GM21576 (cell line): Measurements from ENCODE around the gene TRAPPC14.
"Not testable (repeated sequence)": the region's sequence is repeated elsewhere in the genome, so short reads cannot be mapped to it uniquely, and the experiment has no call there.

ENCODE experiments used
- ATAC-seq: cut with Tn5 transposase; IDR thresholded peaks from one replicate; pipeline ENCODE4 v1.9.1; 2021; ENCODE audit warnings: mild to moderate bottlenecking, moderate library complexity; ENCODE audit not compliant: unreplicated experiment

TRAPPC14 gene

GRCh38 chr7:100158229-100159098 is at the start of gene TRAPPC14:
TSS of gene TRAPPC14 (minus strand) at chr7:100158723. CDS start at chr7:100158499, 224 bp downstream.
- ATAC-seq: peak; percentile 75

GRCh38 chr7:100204454-100204853 is 45.9 kb upstream of the TRAPPC14 start:
- no peak for ATAC-seq

- no peak for ATAC-seq
These were observed 42.2 kb upstream of the TRAPPC14 start for GRCh38 chr7:100200693-100201092.

- ATAC-seq: no peak
These were observed 39.7 kb upstream of the TRAPPC14 start for GRCh38 chr7:100198266-100198665.

GRCh38 chr7:100195901-100196322 is 37.4 kb upstream of the TRAPPC14 start:
- not testable (repeated sequence) for ATAC-seq

GRCh38 chr7:100195222-100195621 is 36.7 kb upstream of the TRAPPC14 start:
- ATAC-seq: no peak

GRCh38 chr7:100192969-100193368 is 34.4 kb upstream of the TRAPPC14 start:
- ATAC-seq: no peak

- ATAC-seq: not testable (repeated sequence)
These were observed 33.8 kb upstream of the TRAPPC14 start for GRCh38 chr7:100192281-100192862.

GRCh38 chr7:100191775-100192174 is 33.3 kb upstream of the TRAPPC14 start:
- no peak for ATAC-seq

GRCh38 chr7:100190048-100190711 is 31.7 kb upstream of the TRAPPC14 start:
- ATAC-seq: no peak

GRCh38 chr7:100189061-100189460 is 30.5 kb upstream of the TRAPPC14 start:
- no peak for ATAC-seq

- ATAC-seq: no peak
These were observed 27.2 kb upstream of the TRAPPC14 start for GRCh38 chr7:100185726-100186125.

GRCh38 chr7:100183090-100183489 is 24.6 kb upstream of the TRAPPC14 start:
- ATAC-seq: not testable (repeated sequence)

GRCh38 chr7:100182616-100183015 is 24.1 kb upstream of the TRAPPC14 start:
- ATAC-seq: not testable (repeated sequence)

GRCh38 chr7:100180084-100180483 is 21.6 kb upstream of the TRAPPC14 start:
- not testable (repeated sequence) for ATAC-seq

GRCh38 chr7:100177045-100178001 is 18.8 kb upstream of the TRAPPC14 start, which contains the start of the genes GPC2 and STAG3:
TSS of gene GPC2 (minus strand) at chr7:100177381. CDS start at chr7:100177199, 182 bp downstream.
TSS of gene STAG3 (plus strand) at chr7:100177918. CDS start at chr7:100180557, 2,639 bp downstream.
- peak; percentile 84 for ATAC-seq

- ATAC-seq: no peak
These were observed 17.8 kb upstream of the TRAPPC14 start for GRCh38 chr7:100176096-100177044.

GRCh38 chr7:100175296-100175935 is 16.9 kb upstream of the TRAPPC14 start:
- no peak for ATAC-seq

GRCh38 chr7:100174582-100174981 is 16.1 kb upstream of the TRAPPC14 start:
- ATAC-seq: no peak
